PFSK-1 (cell line): ENCODE measurements around the gene TMEM190.

Source experiments
- FOXP2 ChIP-seq: optimal IDR thresholded peaks from 2 replicates; pipeline ENCODE3; 2011; ENCODE audit warnings: borderline replicate concordance, control low read depth, inconsistent platforms; ENCODE audit not compliant: insufficient read depth; ENCODE audit errors: extremely low read length, extremely low read depth
- POLR2AphosphoS5 ChIP-seq: IDR thresholded peaks from 2 replicates; pipeline ENCODE4 v1.6.1; 2012; ENCODE audit warnings: low read depth, mild to moderate bottlenecking, control low read depth, low read length, moderate library complexity
- SIN3A ChIP-seq: IDR thresholded peaks from 2 replicates; pipeline ENCODE4 v1.6.1; 2012; ENCODE audit warnings: mild to moderate bottlenecking, low read length, moderate library complexity, borderline replicate concordance; ENCODE audit not compliant: insufficient read depth
- TAF1 ChIP-seq: IDR thresholded peaks from 2 replicates; pipeline ENCODE4 v1.6.1; 2012; ENCODE audit warnings: low read length, control low read depth, borderline replicate concordance; ENCODE audit not compliant: insufficient read depth
- TF ChIP-seq, protein P1 (sequence below), 2 experiments: IDR thresholded peaks; 2 replicates each; pipeline versions ENCODE4 v1.6.1 to v1.8.0; 2011 to 2012; ENCODE audit warnings: low read depth in 2 of 2, low read length in 2 of 2, control low read depth in 1 of 2, inconsistent platforms in 1 of 2, mild to moderate bottlenecking in 1 of 2, moderate library complexity in 1 of 2; ENCODE audit not compliant: insufficient read depth in 1 of 2

Gene TMEM190

DNA sequence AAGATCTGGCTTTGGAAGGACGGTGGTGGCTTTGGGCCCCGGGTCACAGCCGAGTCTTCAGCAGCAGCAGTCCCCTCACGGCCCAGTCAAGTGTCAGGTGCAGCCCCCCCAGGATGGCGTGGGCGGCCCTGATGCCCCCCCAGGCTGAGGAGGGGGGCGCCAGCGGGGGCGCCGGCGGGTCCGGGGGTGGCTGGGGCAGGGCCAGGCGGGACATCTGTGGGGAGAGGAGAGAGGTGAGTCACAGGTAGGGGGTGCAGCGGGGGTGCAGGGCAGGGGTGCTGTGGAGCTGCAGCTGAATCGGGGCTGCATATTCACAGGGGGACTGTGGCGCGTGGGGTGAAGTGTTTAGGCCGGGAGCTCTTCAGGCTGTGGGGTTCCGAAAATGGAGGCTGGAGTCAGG, 10.7 kb upstream of the TMEM190 start:
- TF ChIP-seq FOXP2 = no peak
- no peak for TF ChIP-seq POLR2AphosphoS5
- no peak for TF ChIP-seq TAF1
- TF ChIP-seq SIN3A = no peak
- TF ChIP-seq, protein P1, sequence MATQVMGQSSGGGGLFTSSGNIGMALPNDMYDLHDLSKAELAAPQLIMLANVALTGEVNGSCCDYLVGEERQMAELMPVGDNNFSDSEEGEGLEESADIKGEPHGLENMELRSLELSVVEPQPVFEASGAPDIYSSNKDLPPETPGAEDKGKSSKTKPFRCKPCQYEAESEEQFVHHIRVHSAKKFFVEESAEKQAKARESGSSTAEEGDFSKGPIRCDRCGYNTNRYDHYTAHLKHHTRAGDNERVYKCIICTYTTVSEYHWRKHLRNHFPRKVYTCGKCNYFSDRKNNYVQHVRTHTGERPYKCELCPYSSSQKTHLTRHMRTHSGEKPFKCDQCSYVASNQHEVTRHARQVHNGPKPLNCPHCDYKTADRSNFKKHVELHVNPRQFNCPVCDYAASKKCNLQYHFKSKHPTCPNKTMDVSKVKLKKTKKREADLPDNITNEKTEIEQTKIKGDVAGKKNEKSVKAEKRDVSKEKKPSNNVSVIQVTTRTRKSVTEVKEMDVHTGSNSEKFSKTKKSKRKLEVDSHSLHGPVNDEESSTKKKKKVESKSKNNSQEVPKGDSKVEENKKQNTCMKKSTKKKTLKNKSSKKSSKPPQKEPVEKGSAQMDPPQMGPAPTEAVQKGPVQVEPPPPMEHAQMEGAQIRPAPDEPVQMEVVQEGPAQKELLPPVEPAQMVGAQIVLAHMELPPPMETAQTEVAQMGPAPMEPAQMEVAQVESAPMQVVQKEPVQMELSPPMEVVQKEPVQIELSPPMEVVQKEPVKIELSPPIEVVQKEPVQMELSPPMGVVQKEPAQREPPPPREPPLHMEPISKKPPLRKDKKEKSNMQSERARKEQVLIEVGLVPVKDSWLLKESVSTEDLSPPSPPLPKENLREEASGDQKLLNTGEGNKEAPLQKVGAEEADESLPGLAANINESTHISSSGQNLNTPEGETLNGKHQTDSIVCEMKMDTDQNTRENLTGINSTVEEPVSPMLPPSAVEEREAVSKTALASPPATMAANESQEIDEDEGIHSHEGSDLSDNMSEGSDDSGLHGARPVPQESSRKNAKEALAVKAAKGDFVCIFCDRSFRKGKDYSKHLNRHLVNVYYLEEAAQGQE (IDR thresholded peaks at IDR 0.05; ENCODE audit: insufficient read depth in 1 of 2, low read depth in 2 of 2, low read length in 2 of 2) = no peak

DNA sequence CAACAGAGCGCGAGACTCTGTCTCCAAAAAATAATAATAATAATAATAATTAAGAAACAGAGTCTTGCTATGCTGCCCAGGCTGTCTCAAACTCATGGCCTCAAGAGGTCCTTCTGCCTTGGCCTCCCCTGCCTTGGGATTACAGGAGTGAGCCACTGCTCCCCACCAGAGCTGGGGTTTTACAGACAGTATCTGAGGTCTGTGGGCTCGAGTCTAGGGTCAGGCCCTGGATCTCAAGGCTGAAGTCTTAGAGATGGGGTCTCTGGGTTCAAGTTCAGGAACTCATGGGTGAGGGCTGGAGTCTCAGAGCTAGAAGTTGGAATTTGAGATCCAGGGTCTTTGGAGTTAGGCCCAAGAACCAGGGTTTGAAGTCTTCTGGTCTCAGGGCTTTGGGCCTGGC, 9.8 kb upstream of the TMEM190 start:
- TF ChIP-seq TAF1 (no peak), FOXP2 (no peak), POLR2AphosphoS5 (no peak), SIN3A (no peak)
- TF ChIP-seq, protein P1 (IDR thresholded peaks at IDR 0.05; ENCODE audit: insufficient read depth in 1 of 2, low read depth in 2 of 2, low read length in 2 of 2) = no peak

DNA sequence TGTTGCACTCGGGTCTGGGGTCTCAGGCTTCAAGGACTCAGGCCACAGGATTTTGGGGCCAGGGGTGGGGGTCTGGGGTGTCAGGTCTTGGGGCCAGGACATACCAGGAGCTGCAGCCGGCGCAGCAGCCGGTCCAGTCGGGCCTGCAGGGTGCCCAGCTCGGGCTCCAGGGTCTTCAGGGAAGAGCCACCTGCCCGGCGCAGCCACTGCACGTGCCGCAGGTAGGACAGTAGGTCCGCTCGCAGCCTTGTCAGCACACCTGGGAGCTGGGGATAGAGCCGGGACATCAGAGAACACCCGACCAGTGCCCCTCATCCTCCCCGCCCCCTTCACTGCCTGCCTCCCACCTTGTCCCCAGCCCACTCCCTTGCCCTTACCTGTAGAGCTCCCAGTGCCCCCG, 8.5 kb upstream of the TMEM190 start:
- TF ChIP-seq, protein P1 (IDR thresholded peaks at IDR 0.05; ENCODE audit: insufficient read depth in 1 of 2, low read depth in 2 of 2, low read length in 2 of 2) = no peak
- TF ChIP-seq POLR2AphosphoS5 = no peak
- TF ChIP-seq SIN3A = no peak

DNA sequence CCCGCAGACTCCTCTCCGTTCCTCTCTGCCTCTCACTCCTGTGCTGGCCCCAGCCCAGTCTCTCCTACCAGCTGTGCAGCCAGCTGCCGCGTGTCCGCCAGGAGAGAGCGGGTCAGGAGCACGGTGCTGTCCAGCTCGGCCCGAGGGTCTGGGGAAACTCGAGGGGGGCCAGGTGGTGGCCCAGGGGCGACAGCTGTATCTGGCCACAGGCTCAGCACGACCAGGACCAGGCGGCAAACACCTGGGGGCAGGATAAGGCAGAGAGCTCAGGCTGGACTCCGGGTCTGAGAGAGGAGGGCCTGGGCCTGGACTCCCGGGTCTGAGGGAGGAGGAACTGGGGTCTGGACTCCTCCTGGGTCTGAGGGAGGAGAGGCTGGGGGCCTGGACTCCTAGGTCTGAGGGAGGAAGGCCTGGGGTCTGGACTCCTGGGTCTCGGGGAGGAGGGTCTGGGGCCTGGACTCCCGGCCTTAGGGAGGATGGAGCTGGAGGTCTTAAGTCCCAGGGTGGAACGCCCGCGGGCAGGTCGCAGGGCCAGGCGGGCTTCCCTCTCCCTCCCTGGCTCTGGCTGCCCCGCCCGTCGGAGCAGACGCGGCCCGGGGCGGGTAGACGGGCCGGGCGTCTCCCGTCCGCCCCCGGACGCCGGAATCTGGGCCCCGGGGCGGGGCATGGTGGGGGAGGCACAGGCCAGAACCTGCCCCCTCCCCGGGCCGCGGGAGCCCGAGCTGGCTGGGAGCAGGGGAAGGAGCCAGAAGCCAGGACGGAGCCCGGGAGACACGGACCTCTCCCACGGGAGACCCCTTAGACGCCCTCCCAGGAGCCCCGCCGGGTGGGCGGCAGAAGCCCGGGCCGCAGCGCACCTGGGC, 7.7 kb upstream of the TMEM190 start:
- TF ChIP-seq POLR2AphosphoS5 (no peak), TAF1 (no peak), FOXP2 (no peak), SIN3A (no peak)
- TF ChIP-seq, protein P1 (IDR thresholded peaks at IDR 0.05; ENCODE audit: insufficient read depth in 1 of 2, low read depth in 2 of 2, low read length in 2 of 2) = no peak
